Head of caudate nucleus (tissue), 42 donors: ENCODE measurements around the gene TTC16.

ENCODE experiments used
- DNase-seq, 42 donors: peaks; one replicate each; pipeline versions ENCODE4 v3.0.0 to v3.0.0-alpha.2; 2020 to 2021; ENCODE audit warnings: mixed read lengths in 7 of 42
- intact Hi-C: fragments of 100-400 bp; cut with DNase I; formaldehyde crosslinking; loops from one replicate; pipeline ENCODE4 v1.15.0; 2022

Gene TTC16

GRCh38 chr9:127734247-127734746 lies 18.4 kb downstream of the TTC16 start:
- intact Hi-C loops = loop anchor here (2.0 to 10.0 kb wide), 4 partner anchors 53 to 229 kb away; partner anchors contain the start of genes AK1 and CDK9
- DNase-seq = peak in 18 of 42 donors; percentile 7 to 54 (median 34)

- DNase-seq = peak; percentile 94 to 99 (median 98)
- intact Hi-C loops = loop anchor here (2.0 to 10.0 kb wide), 5 partner anchors 52 to 230 kb away; partner anchors contain the start of genes AK1, CDK9 and ST6GALNAC4
Measured at GRCh38 chr9:127734747-127735529, 19.1 kb downstream of the TTC16 start, which contains the start of gene TOR2A. TSS of gene TOR2A (minus strand) at chr9:127735294. CDS start at chr9:127735270, 24 bp downstream.

- no peak for DNase-seq
- intact Hi-C loops = loop anchor here (2.0 to 10.0 kb wide), 4 partner anchors 51 to 231 kb away; partner anchors contain the start of genes AK1, CDK9 and ST6GALNAC4
Measured at GRCh38 chr9:127735530-127736185, 19.8 kb downstream of the TTC16 start.

- intact Hi-C loops = loop anchor here (5.0 to 10.0 kb wide), 3 partner anchors 136 to 234 kb away; partner anchors contain the start of genes AK1 and ST6GALNAC4
- DNase-seq = no peak
Measured at GRCh38 chr9:127738666-127739065, 22.8 kb downstream of the TTC16 start.

GRCh38 chr9:127739614-127740330 lies 23.9 kb downstream of the TTC16 start:
- intact Hi-C loops = loop anchor here (5.0 to 10.0 kb wide), 3 partner anchors 135 to 235 kb away; partner anchors contain the start of genes AK1 and ST6GALNAC4
- no peak for DNase-seq

GRCh38 chr9:127741831-127742434 lies 26.1 kb downstream of the TTC16 start:
- peak; percentile 57 to 94 (median 86) for DNase-seq

GRCh38 chr9:127742435-127743088 lies 26.7 kb downstream of the TTC16 start:
- intact Hi-C loops = no loop called here
- peak in 25 of 42 donors; percentile 13 to 75 (median 44) for DNase-seq

More at GRCh38 chr9:127741831-127742434, 26.1 kb downstream of the TTC16 start:
- intact Hi-C loops = no loop called here

GRCh38 chr9:127744398-127745110 lies 28.7 kb downstream of the TTC16 start:
- intact Hi-C loops = no loop called here
- no peak for DNase-seq

GRCh38 chr9:127746959-127747569 lies 31.2 kb downstream of the TTC16 start:
- intact Hi-C loops = no loop called here
- no peak for DNase-seq

- intact Hi-C loops = no loop called here
- DNase-seq = no peak
Measured at GRCh38 chr9:127749090-127749787, 33.4 kb downstream of the TTC16 start.

GRCh38 chr9:127751269-127752054 lies 35.6 kb downstream of the TTC16 start:
- DNase-seq = no peak
- intact Hi-C loops = no loop called here

- intact Hi-C loops = no loop called here
- no peak for DNase-seq
Measured at GRCh38 chr9:127753148-127753547, 37.3 kb downstream of the TTC16 start.

- intact Hi-C loops = no loop called here
- DNase-seq = no peak
Measured at GRCh38 chr9:127753622-127754021, 37.7 kb downstream of the TTC16 start.

- DNase-seq = peak in 41 of 42 donors; percentile 48 to 88 (median 74)
- intact Hi-C loops = no loop called here
Measured at GRCh38 chr9:127754099-127755060, 38.5 kb downstream of the TTC16 start.
